ENCODE measurements around the gene FIZ1. TPM values are rescaled to one million over a fixed set of nuclear protein-coding genes. Genes with fewer than 3 reads are reported as not detected.

The FIZ1 gene
- total and polyA plus RNA-seq, 2 of the 4 experiments (the other 2 are of a cell fraction) = 1.3 to 5.9 TPM

- no peaks in the 10 kb centered on the region for H3K9me1 ChIP-seq (ENCODE audit: insufficient read depth, low read length)
- POLR2A ChIA-PET (ENCODE audit: unreplicated experiment) = interaction anchor here (1.0 kb wide), 1 partner anchor 9 kb away, joined by 4 read pairs; no protein-coding TSS in a partner anchor
- CTCF ChIA-PET = no interaction called here
These were observed 45.7 kb upstream of the FIZ1 start for GRCh38 chr19:55644842-55645511.

More at GRCh38 chr19:55644842-55645511, 45.7 kb upstream of the FIZ1 start:
- Histone ChIP-seq H2BK15ac (ENCODE audit: low read depth, low read length) (no peak overlapping the region), H3K4me2 (ENCODE audit: low read depth, low read length) (no peak overlapping the region; the same call in 1 of the 2 replicates), H2BK120ac (ENCODE audit: low read depth, low read length) (no peak overlapping the region), H3K4me3 (ENCODE audit: insufficient read depth, low read depth, low read length) (no peak overlapping the region), H4K5ac (ENCODE audit: low read depth, low read length) (no peak overlapping the region), H2AK9ac (replicated peaks; ENCODE audit: low read depth, low read length, poor library complexity) (peak overlapping the region; percentile 96), H3K4me1 (ENCODE audit: control insufficient read depth, insufficient read depth, low read length) (peaks cover 17% of the 10 kb centered on the region), H2AK5ac (ENCODE audit: low read depth, low read length) (peak overlapping the region; percentile 97; the same call in 1 of the 2 replicates), H3K27ac (ENCODE audit: insufficient read depth, low read length) (no peak overlapping the region), H3K27me3 (ENCODE audit: control insufficient read depth, insufficient read depth, low read length) (no peaks in the 10 kb centered on the region), H2BK20ac (ENCODE audit: low read depth, low read length) (no peak overlapping the region), H3K4ac (ENCODE audit: low read depth, low read length) (no peak overlapping the region), H4K20me1 (ENCODE audit: insufficient read depth, low read length) (no peaks in the 10 kb centered on the region), H4K8ac (ENCODE audit: low read depth in 2 of 2, low read length in 2 of 2) (no peak overlapping the region), H3K9ac (ENCODE audit: low read depth, low read length) (no peak overlapping the region), H2AFZ (replicated peaks; ENCODE audit: low read length, poor library complexity) (no peak overlapping the region), H3K36me3 (ENCODE audit: control insufficient read depth, insufficient read depth, low read length) (peaks cover 14% of the 10 kb centered on the region), H3K18ac (ENCODE audit: low read depth, low read length) (no peak overlapping the region), H3K56ac (ENCODE audit: extremely low read depth, insufficient read depth, low read length) (no peak overlapping the region), H3K79me1 (ENCODE audit: low read depth in 1 of 2, low read length in 2 of 2) (peaks cover 27 to 72% of the 10 kb centered on the region in 2 experiments), H3K23ac (ENCODE audit: low read depth, low read length) (no peak overlapping the region), H3K9me3 (ENCODE audit: control insufficient read depth, insufficient read depth, low read length) (no peaks in the 10 kb centered on the region), H3K14ac (replicated peaks; ENCODE audit: low read depth, low read length) (no peak overlapping the region), H2BK5ac (ENCODE audit: low read depth, low read length, poor library complexity, severe bottlenecking) (no peak overlapping the region), H4K91ac (ENCODE audit: insufficient read depth, low read depth, low read length) (no peak overlapping the region)
- DNase-seq = no peak
- intact Hi-C loops (cut with micrococcal nuclease) (no loop called here), dilution Hi-C loops (cut with HindIII; ENCODE audit: low sequenced_read_pairs, unreplicated experiment) (no loop called here), in situ Hi-C loops (cut with MboI; ENCODE audit: low sequenced_read_pairs) (loop anchor here (25.0 kb wide), 2 partner anchors 358 to 533 kb away; partner anchors contain the start of genes BRSK1, HSPBP1 and PPP1R12C)
- no peak for TF ChIP-seq USF2 (IDR thresholded peaks at IDR 0.05; ENCODE audit: low read depth, low read length)
- TF ChIP-seq SMC3 (IDR thresholded peaks at IDR 0.05; ENCODE audit: low read depth, low read length) = no peak
- TF ChIP-seq NFE2L2 (IDR thresholded peaks at IDR 0.05; ENCODE audit: low read depth, low read length) = no peak
- 92% methylated on average over 19 of the region's 28 CpGs; no CpG with 5 or more reads in 1 of the 2 experiments for WGBS, 2 experiments (ENCODE audit: extremely low coverage in 2 of 2, insufficient read length in 1 of 2)
- no TSS peak for BruUV-seq (replicated peaks)
- no peak for ATAC-seq (ENCODE audit: low read depth)
